ENCODE data around the gene GASK1B.

GASK1B gene

DNA sequence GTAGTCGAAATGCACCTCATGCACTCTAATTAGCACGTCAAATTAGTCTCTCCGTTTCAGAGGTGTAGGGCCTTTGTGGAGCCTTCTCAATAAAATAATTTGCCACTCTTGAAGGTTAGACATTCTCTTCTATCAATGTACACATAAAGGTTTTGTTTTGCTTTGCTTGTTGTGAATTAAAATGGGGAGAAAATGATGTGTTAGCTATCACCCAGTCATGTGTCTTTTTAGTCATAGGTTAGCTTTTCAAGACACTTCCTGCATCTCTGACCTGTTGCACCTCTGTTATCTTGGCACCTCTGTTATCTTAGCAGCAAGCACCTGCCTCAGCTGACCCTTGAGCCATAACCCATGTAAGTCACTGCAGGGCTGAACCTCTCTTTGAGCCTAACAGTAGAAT lies 38.4 kb upstream of the GASK1B start:
- peak overlapping the region; percentile 31 for H3K4me3 ChIP-seq (ENCODE audit: severe bottlenecking)
- peaks cover 7% of the 10 kb centered on the region for H3K4me1 ChIP-seq (ENCODE audit: insufficient read depth, poor library complexity, severe bottlenecking)
- no peaks in the 10 kb centered on the region for H3K36me3 ChIP-seq (ENCODE audit: low read depth)
- TF ChIP-seq, protein P1, sequence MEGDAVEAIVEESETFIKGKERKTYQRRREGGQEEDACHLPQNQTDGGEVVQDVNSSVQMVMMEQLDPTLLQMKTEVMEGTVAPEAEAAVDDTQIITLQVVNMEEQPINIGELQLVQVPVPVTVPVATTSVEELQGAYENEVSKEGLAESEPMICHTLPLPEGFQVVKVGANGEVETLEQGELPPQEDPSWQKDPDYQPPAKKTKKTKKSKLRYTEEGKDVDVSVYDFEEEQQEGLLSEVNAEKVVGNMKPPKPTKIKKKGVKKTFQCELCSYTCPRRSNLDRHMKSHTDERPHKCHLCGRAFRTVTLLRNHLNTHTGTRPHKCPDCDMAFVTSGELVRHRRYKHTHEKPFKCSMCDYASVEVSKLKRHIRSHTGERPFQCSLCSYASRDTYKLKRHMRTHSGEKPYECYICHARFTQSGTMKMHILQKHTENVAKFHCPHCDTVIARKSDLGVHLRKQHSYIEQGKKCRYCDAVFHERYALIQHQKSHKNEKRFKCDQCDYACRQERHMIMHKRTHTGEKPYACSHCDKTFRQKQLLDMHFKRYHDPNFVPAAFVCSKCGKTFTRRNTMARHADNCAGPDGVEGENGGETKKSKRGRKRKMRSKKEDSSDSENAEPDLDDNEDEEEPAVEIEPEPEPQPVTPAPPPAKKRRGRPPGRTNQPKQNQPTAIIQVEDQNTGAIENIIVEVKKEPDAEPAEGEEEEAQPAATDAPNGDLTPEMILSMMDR (IDR thresholded peaks at IDR 0.05; ENCODE audit: poor library complexity, severe bottlenecking) = no peak
- no peak overlapping the region for H3K27ac ChIP-seq (ENCODE audit: poor library complexity, severe bottlenecking)
- H3K9me3 ChIP-seq (ENCODE audit: severe bottlenecking) = no peaks in the 10 kb centered on the region
- DNase-seq (ENCODE audit: low spot score) (no peak), ATAC-seq (ENCODE audit: low read depth) (no peak)
- H3K27me3 ChIP-seq (ENCODE audit: insufficient read depth, poor library complexity, severe bottlenecking) = no peaks in the 10 kb centered on the region

DNA sequence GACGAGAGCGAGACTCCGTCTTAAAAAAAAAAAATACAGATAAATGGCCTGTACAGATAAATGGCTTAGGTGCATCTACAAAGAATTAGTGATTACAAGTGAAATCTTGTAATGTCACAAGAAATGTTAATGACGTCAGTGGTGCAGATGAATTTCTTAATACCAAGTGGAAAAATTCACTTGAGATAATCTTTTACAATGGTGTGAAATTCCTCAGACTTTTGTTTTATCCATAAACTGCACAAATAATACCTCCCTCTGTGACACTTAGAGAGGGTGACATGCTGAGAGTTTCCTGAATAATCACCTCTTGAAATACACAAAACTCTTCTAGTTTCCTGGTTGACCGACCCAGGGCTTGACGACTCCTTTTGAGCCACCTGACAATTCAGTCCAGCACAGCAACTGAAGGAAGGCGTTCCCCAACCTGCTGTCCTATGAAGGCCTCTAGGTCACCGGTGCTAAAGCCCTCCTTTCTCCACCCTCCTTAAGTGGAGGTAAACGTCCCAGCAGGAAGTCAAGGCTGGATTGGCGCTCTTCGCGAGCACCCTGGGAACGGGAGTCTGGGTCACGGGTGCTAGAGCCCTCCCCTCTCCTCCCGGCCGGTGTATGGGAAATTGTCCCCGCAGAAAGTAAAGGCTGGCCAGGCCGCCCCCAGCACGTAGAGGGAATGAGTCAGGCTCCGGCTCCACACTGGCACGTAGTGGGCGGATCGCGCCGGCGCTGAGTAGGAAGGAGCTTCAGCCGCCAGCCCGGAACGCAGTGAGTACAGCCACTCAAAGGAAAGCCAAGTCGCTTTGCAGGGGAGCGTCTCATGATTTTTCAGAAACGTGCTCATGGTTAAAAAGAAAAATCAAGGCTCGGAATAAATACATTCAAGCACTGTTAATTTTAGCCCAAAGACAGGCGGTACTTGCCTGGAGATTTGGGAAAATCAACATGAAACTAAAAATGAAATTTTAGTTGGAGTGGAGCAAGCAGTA lies 37.3 kb upstream of the GASK1B start, which contains the start of gene TMEM144:
TSS of gene TMEM144 (plus strand) at position 662 of the 983 bp plus-strand sequence. CDS start 2,182 bp downstream, outside the sequence.
- ATAC-seq (ENCODE audit: low read depth) (peak; percentile 100), DNase-seq (ENCODE audit: low spot score) (peak; percentile 86)
- H3K4me3 ChIP-seq (ENCODE audit: severe bottlenecking) = peak within 1 kb of the TSS; percentile 31

DNA sequence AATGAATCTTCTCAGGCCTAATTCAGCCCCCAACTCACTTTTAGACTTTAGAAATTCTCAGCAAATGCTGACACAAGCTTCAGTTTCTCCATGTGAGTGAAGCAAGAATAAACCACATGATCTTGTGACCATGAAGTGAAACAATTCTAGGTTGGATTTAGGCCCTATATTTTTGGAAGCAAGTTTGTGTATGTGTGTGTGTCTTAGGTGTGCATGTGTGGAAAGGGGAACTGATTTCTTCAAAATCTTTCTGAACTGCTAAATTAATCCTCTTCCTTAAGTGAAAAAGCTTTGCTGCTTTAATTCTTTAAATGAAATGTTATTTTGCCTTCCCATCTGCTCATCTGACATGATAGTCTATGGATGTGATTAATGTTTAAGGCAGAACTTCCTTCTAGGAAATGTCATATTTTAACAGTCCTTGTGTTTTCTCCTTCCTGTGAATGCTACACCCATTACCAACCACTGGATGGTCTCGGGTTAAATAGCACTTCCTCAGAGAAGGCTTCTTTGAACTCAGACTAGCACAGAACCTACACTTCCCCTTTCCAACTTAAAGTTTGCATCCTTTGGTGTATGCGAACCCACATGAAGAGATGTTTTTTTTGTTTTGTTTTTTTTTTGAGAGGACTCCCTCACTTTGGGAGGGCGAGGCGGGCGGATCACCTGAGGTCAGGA lies 36.3 kb upstream of the GASK1B start:
- Histone ChIP-seq H3K4me1 (ENCODE audit: insufficient read depth, poor library complexity, severe bottlenecking) (peaks cover 7% of the 10 kb centered on the region), H3K27me3 (ENCODE audit: insufficient read depth, poor library complexity, severe bottlenecking) (no peaks in the 10 kb centered on the region), H3K9me3 (ENCODE audit: severe bottlenecking) (no peaks in the 10 kb centered on the region), H3K27ac (ENCODE audit: poor library complexity, severe bottlenecking) (no peak overlapping the region), H3K36me3 (ENCODE audit: low read depth) (no peaks in the 10 kb centered on the region), H3K4me3 (ENCODE audit: severe bottlenecking) (no peak overlapping the region)
- TF ChIP-seq, protein P1 (IDR thresholded peaks at IDR 0.05; ENCODE audit: poor library complexity, severe bottlenecking) = no peak
- no peak for DNase-seq (ENCODE audit: low spot score)
- no peak for ATAC-seq (ENCODE audit: low read depth)

More for the DNA sequence above, 37.3 kb upstream of the GASK1B start, which contains the start of gene TMEM144:
- Histone ChIP-seq H3K36me3 (ENCODE audit: low read depth) (no peaks in the 10 kb centered on the region), H3K9me3 (ENCODE audit: severe bottlenecking) (no peaks in the 10 kb centered on the region), H3K27me3 (ENCODE audit: insufficient read depth, poor library complexity, severe bottlenecking) (no peaks in the 10 kb centered on the region), H3K27ac (ENCODE audit: poor library complexity, severe bottlenecking) (peak within 1 kb of the TSS; percentile 34), H3K4me1 (ENCODE audit: insufficient read depth, poor library complexity, severe bottlenecking) (peaks cover 7% of the 10 kb centered on the region)
- TF ChIP-seq, protein P1 (IDR thresholded peaks at IDR 0.05; ENCODE audit: poor library complexity, severe bottlenecking) = no peak

DNA sequence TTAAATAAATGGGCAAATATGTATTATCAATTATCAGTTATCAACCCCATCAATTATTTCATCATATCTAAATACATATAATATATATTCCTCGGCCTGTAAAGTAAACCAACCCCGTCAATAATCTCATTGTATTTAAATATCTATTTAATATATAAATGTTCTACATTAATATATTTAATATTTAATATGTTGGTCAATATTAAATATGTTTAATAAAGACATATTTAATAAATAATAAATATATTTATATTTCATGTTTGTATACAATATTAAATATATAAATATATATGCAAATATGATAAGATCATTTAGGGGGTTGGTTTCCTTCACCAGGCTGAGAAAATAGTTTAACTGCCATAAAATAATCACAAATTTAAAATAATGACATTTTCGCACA lies 31.1 kb upstream of the GASK1B start:
- TF ChIP-seq, protein P1 (IDR thresholded peaks at IDR 0.05; ENCODE audit: poor library complexity, severe bottlenecking) = no peak
- no peak overlapping the region for H3K27ac ChIP-seq (ENCODE audit: poor library complexity, severe bottlenecking)

More for the DNA sequence above, 31.1 kb upstream of the GASK1B start:
- Histone ChIP-seq H3K4me3 (ENCODE audit: severe bottlenecking) (no peak overlapping the region), H3K27me3 (ENCODE audit: insufficient read depth, poor library complexity, severe bottlenecking) (no peaks in the 10 kb centered on the region), H3K9me3 (ENCODE audit: severe bottlenecking) (no peaks in the 10 kb centered on the region), H3K36me3 (ENCODE audit: low read depth) (no peaks in the 10 kb centered on the region), H3K4me1 (ENCODE audit: insufficient read depth, poor library complexity, severe bottlenecking) (no peaks in the 10 kb centered on the region)
- ATAC-seq (ENCODE audit: low read depth) (no peak), DNase-seq (ENCODE audit: low spot score) (no peak)
